ENCODE data around the gene NOS1AP.

The NOS1AP gene

DNA sequence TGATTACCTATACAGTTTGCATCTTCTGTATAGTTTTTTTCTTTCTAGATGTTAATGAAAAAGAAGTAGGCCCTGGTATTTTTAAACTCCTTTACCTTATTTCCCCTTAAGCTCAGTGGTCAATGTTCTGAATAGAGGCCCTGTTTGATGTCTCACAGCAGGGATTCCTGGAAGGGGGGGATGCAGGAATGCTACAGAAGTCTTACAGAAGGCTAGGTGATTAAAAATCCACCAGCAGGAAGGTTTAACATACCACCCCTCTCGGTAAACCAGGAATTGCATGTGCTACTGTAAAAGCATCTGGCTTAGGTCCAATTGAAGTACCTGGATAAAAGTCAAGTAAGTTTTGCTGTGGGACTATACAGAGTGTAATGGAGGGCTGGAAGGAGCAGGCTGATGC is 78.3 kb downstream of the NOS1AP start:
- Histone ChIP-seq H2BK15ac (replicated peaks; ENCODE audit: low read depth) (no peak overlapping the region), H3K4me3 (ENCODE audit: low read length) (no peak overlapping the region), H3K9ac (ENCODE audit: low read length) (no peak overlapping the region), H3K23ac (ENCODE audit: low read length) (no peak overlapping the region), H3K56ac (ENCODE audit: low read length) (peak overlapping the region; percentile 50), H3K27ac (ENCODE audit: low read depth, low read length) (peak overlapping the region; percentile 68), H3K4ac (ENCODE audit: low read depth, low read length) (peak overlapping the region; percentile 84), H4K8ac (ENCODE audit: low read depth, low read length) (no peak overlapping the region), H3K4me1 (ENCODE audit: control insufficient read depth, low read depth, low read length) (peaks cover 36% of the 10 kb centered on the region), H3K27me3 (ENCODE audit: insufficient read depth, low read length, poor library complexity) (no peaks in the 10 kb centered on the region), H3K18ac (ENCODE audit: low read length) (peak overlapping the region; percentile 78), H3K79me2 (ENCODE audit: control insufficient read depth, insufficient read depth, low read length) (peaks cover 11% of the 10 kb centered on the region), H2AK5ac (ENCODE audit: low read length) (peak overlapping the region; percentile 81), H3K4me2 (ENCODE audit: low read length) (no peak overlapping the region), H3K79me1 (ENCODE audit: low read length) (peaks cover 13% of the 10 kb centered on the region), H4K5ac (ENCODE audit: low read length) (no peak overlapping the region), H3K36me3 (ENCODE audit: control insufficient read depth, insufficient read depth, low read length) (no peaks in the 10 kb centered on the region), H2BK5ac (ENCODE audit: low read length) (peak overlapping the region; percentile 47), H2BK120ac (ENCODE audit: low read depth, low read length) (no peak overlapping the region)
- DNase-seq: peak; percentile 92
- no CpG with 5 or more reads among the region's 1 CpG for WGBS (ENCODE audit: extremely low coverage, insufficient coverage, low lambda C conversion rate)

DNA sequence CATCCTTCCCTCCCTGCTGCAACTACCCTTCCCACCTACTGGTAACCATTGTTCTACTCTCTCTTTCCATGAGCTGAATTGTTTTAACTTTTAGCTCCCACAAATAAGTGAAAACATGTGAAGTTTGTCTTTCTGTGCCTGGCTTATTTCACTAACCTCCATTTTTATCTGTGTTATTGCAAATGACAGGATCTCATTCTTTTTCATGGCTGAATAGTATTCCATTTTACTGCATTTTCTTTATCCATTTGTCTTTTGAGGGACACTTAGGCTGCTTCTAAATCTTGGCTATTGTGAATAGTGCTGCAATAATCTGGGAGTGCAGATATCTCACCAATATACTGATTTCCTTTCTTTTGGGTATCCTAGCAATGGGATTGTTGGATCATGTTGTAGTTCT is 80.6 kb downstream of the NOS1AP start:
- H2BK120ac ChIP-seq (ENCODE audit: low read depth, low read length): no peak overlapping the region
- H3K4me3 ChIP-seq (ENCODE audit: low read length): no peak overlapping the region
- peaks cover 10% of the 10 kb centered on the region for H3K79me1 ChIP-seq (ENCODE audit: low read length)
- H3K27me3 ChIP-seq (ENCODE audit: insufficient read depth, low read length, poor library complexity): no peaks in the 10 kb centered on the region
- no peaks in the 10 kb centered on the region for H3K36me3 ChIP-seq (ENCODE audit: control insufficient read depth, insufficient read depth, low read length)
- no peak overlapping the region for H4K8ac ChIP-seq (ENCODE audit: low read depth, low read length)
- no peak overlapping the region for H3K56ac ChIP-seq (ENCODE audit: low read length)
- no peak overlapping the region for H3K23ac ChIP-seq (ENCODE audit: low read length)
- no peak for DNase-seq
- H2BK15ac ChIP-seq (replicated peaks; ENCODE audit: low read depth): no peak overlapping the region
- H3K9ac ChIP-seq (ENCODE audit: low read length): no peak overlapping the region
- H2BK5ac ChIP-seq (ENCODE audit: low read length): no peak overlapping the region
- H3K4ac ChIP-seq (ENCODE audit: low read depth, low read length): no peak overlapping the region
- H2AK5ac ChIP-seq (ENCODE audit: low read length): no peak overlapping the region
- H3K4me1 ChIP-seq (ENCODE audit: control insufficient read depth, low read depth, low read length): peaks cover 27% of the 10 kb centered on the region
- H4K5ac ChIP-seq (ENCODE audit: low read length): no peak overlapping the region
- no peak overlapping the region for H3K18ac ChIP-seq (ENCODE audit: low read length)
- H3K27ac ChIP-seq (ENCODE audit: low read depth, low read length): no peak overlapping the region
- peaks cover 9% of the 10 kb centered on the region for H3K79me2 ChIP-seq (ENCODE audit: control insufficient read depth, insufficient read depth, low read length)
- H3K4me2 ChIP-seq (ENCODE audit: low read length): no peak overlapping the region

DNA sequence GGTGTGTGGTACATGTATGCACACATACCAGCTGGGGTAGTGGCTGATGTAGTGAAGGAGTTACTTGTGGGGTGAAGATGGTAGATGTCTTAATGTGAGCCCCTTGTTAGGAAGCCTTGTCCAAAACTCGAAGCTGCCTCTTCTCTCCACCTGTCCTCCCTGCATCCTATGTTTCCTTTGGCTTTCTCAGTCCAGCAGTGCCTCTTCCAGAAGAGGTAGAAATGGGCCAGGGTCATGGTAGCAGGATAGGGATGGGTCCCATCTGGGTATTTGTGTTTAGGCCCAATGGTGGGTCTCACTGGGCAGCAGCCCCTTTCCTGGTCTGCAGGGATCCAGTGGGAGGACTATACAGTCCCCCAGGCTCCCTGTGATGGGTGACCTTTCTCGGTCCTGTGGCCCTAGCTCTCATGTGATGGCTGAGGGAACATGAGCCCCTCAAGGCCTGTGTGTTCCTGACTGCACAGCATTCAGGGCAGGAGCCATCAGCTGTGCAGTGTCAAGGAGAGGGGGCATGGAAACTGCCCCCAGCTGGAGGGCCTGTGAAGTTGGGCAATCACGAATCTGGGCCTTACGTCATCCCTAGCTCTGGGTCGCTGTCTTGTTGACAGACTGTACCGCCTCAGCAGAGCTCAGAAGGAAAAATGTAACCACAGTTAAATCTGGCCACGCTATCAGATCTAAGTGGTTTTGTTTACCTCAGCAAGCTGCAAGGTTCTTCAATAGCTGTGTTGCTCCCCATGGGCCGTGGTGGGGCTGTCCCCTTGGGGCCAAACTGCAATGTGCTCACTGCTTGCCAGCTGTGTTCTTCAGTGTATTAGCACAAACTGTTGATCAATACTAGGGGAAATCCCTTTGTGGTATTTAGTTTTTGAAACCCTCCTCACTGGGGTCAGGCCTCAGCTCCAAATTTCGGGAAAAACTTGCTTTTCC is 82.7 kb downstream of the NOS1AP start:
- H3K56ac ChIP-seq (ENCODE audit: low read length): no peak overlapping the region
- no peak overlapping the region for H3K4me2 ChIP-seq (ENCODE audit: low read length)
- H3K27me3 ChIP-seq (ENCODE audit: insufficient read depth, low read length, poor library complexity): no peaks in the 10 kb centered on the region
- DNase-seq: no peak
- no peak overlapping the region for H3K18ac ChIP-seq (ENCODE audit: low read length)
- no peak overlapping the region for H4K5ac ChIP-seq (ENCODE audit: low read length)
- peaks cover 10% of the 10 kb centered on the region for H3K79me1 ChIP-seq (ENCODE audit: low read length)
- H3K4me1 ChIP-seq (ENCODE audit: control insufficient read depth, low read depth, low read length): peaks cover 16% of the 10 kb centered on the region
- no peak overlapping the region for H3K4ac ChIP-seq (ENCODE audit: low read depth, low read length)
- no peak overlapping the region for H3K27ac ChIP-seq (ENCODE audit: low read depth, low read length)
- no peak overlapping the region for H3K23ac ChIP-seq (ENCODE audit: low read length)
- H2BK15ac ChIP-seq (replicated peaks; ENCODE audit: low read depth): no peak overlapping the region
- no peaks in the 10 kb centered on the region for H3K36me3 ChIP-seq (ENCODE audit: control insufficient read depth, insufficient read depth, low read length)
- H2AK5ac ChIP-seq (ENCODE audit: low read length): no peak overlapping the region
- H3K9ac ChIP-seq (ENCODE audit: low read length): no peak overlapping the region
- no peak overlapping the region for H2BK5ac ChIP-seq (ENCODE audit: low read length)
- H3K79me2 ChIP-seq (ENCODE audit: control insufficient read depth, insufficient read depth, low read length): peaks cover 9% of the 10 kb centered on the region
- WGBS (ENCODE audit: extremely low coverage, insufficient coverage, low lambda C conversion rate): no CpG with 5 or more reads among the region's 9 CpGs
- H2BK120ac ChIP-seq (ENCODE audit: low read depth, low read length): no peak overlapping the region
- no peak overlapping the region for H3K4me3 ChIP-seq (ENCODE audit: low read length)
- H4K8ac ChIP-seq (ENCODE audit: low read depth, low read length): no peak overlapping the region

DNA sequence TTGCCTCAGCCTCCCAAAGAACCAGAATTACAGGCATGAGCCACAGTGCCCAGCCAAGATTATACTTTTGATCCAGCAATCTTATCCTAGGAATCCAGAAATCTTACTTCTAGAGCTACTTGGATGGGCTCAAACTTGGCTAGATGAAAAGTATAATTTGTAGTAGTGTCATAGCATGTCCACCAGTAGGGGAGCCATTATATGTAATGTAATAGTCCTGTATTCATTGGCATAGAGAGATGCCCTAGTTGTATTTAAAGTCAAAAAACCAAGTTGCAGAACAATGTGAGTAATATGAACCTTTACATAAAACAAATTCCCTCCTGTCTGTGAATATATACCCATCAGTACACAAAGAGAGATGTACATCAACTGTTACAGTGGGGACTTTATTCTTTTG is 83.9 kb downstream of the NOS1AP start:
- no peak overlapping the region for H3K27ac ChIP-seq (ENCODE audit: low read depth, low read length)
- no peak for DNase-seq
- no peak overlapping the region for H3K56ac ChIP-seq (ENCODE audit: low read length)
- no peak overlapping the region for H3K4ac ChIP-seq (ENCODE audit: low read depth, low read length)
- H4K8ac ChIP-seq (ENCODE audit: low read depth, low read length): no peak overlapping the region
- no peaks in the 10 kb centered on the region for H3K36me3 ChIP-seq (ENCODE audit: control insufficient read depth, insufficient read depth, low read length)
- H2BK15ac ChIP-seq (replicated peaks; ENCODE audit: low read depth): no peak overlapping the region
- no peak overlapping the region for H2AK5ac ChIP-seq (ENCODE audit: low read length)
- no peak overlapping the region for H2BK120ac ChIP-seq (ENCODE audit: low read depth, low read length)
- H3K27me3 ChIP-seq (ENCODE audit: insufficient read depth, low read length, poor library complexity): no peaks in the 10 kb centered on the region
- no peak overlapping the region for H3K4me2 ChIP-seq (ENCODE audit: low read length)
- H3K4me1 ChIP-seq (ENCODE audit: control insufficient read depth, low read depth, low read length): peaks cover 6% of the 10 kb centered on the region
- peaks cover 7% of the 10 kb centered on the region for H3K79me1 ChIP-seq (ENCODE audit: low read length)
- no peak overlapping the region for H4K5ac ChIP-seq (ENCODE audit: low read length)
- H3K79me2 ChIP-seq (ENCODE audit: control insufficient read depth, insufficient read depth, low read length): peaks cover 5% of the 10 kb centered on the region
- no peak overlapping the region for H3K9ac ChIP-seq (ENCODE audit: low read length)
- no peak overlapping the region for H3K4me3 ChIP-seq (ENCODE audit: low read length)
- H3K23ac ChIP-seq (ENCODE audit: low read length): no peak overlapping the region
- no peak overlapping the region for H3K18ac ChIP-seq (ENCODE audit: low read length)
- no peak overlapping the region for H2BK5ac ChIP-seq (ENCODE audit: low read length)

DNA sequence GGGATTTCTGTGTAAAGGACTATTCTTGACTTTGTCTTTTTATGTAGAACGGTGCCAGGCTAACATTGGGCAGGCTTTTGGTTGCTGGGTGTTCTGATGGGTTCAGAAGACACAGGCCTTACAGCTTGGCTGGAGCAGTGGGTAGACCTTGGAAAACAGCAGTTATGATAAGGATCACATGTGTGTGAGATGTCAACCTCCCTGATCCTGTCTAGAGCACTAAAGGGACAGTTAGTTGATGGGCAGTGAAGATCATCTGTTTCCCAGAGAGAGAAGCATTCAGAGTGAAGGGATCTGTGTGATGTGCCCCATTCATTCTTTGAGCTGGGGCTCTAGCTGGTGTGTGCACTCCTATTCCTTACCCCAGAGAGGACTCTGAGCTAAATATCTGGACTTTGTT is 88.0 kb downstream of the NOS1AP start:
- Histone ChIP-seq H3K9ac (ENCODE audit: low read length) (no peak overlapping the region), H3K18ac (ENCODE audit: low read length) (no peak overlapping the region), H2AK5ac (ENCODE audit: low read length) (no peak overlapping the region), H2BK120ac (ENCODE audit: low read depth, low read length) (no peak overlapping the region), H2BK5ac (ENCODE audit: low read length) (no peak overlapping the region), H3K79me1 (ENCODE audit: low read length) (peaks cover 4% of the 10 kb centered on the region), H3K23ac (ENCODE audit: low read length) (no peak overlapping the region), H3K4me3 (ENCODE audit: low read length) (no peak overlapping the region), H4K5ac (ENCODE audit: low read length) (no peak overlapping the region), H3K27ac (ENCODE audit: low read depth, low read length) (no peak overlapping the region), H3K4me2 (ENCODE audit: low read length) (no peak overlapping the region), H3K36me3 (ENCODE audit: control insufficient read depth, insufficient read depth, low read length) (no peaks in the 10 kb centered on the region), H4K8ac (ENCODE audit: low read depth, low read length) (no peak overlapping the region), H3K56ac (ENCODE audit: low read length) (no peak overlapping the region), H3K27me3 (ENCODE audit: insufficient read depth, low read length, poor library complexity) (no peaks in the 10 kb centered on the region), H2BK15ac (replicated peaks; ENCODE audit: low read depth) (no peak overlapping the region), H3K79me2 (ENCODE audit: control insufficient read depth, insufficient read depth, low read length) (no peaks in the 10 kb centered on the region), H3K4ac (ENCODE audit: low read depth, low read length) (no peak overlapping the region), H3K4me1 (ENCODE audit: control insufficient read depth, low read depth, low read length) (no peaks in the 10 kb centered on the region)
- WGBS (ENCODE audit: extremely low coverage, insufficient coverage, low lambda C conversion rate): no CpG with 5 or more reads among the region's 1 CpG
- no peak for DNase-seq
